Caco-2 (cell line): ENCODE measurements around the gene KRTCAP2. TPM values are rescaled to one million over a fixed set of nuclear protein-coding genes. Genes with fewer than 3 reads are reported as not detected.
"Not testable (repeated sequence)": the region's sequence is repeated elsewhere in the genome, so short reads cannot be mapped to it uniquely, and the experiment has no call there.

ENCODE experiments used
- BruUV-seq: library from RNA; stranded (reverse); fragments of 400-500 nt; replicated peaks from 2 replicates; lab custom pipeline; 2021; lab: Mats Ljungman, UMichigan
- CTCF ChIA-PET: fragments of 300-600 bp; sonication (Branson Sonifier 250); formaldehyde crosslinking; loops from one replicate; lab custom pipeline; 2022; ENCODE audit warnings: antibody characterized with exemption; lab: Charles Lee
- POLR2A ChIA-PET: fragments of 300-600 bp; sonication (Branson Sonifier 250); formaldehyde crosslinking; loops from one replicate; lab custom pipeline; 2022; ENCODE audit warnings: antibody characterized with exemption; lab: Charles Lee
- DNase-seq, 2 experiments: peaks; one replicate each; pipeline versions ENCODE4 v3.0.0 to v3.0.0-alpha.2; 2020 to 2022
- H3K27me3 ChIP-seq: replicated peaks from 2 replicates; pipeline ENCODE4 v1.6.0; 2011; ENCODE audit warnings: low read length; ENCODE audit not compliant: control insufficient read depth, insufficient read depth
- H3K36me3 ChIP-seq: 2 replicates; pipeline ENCODE4 v1.5.1; 2011; ENCODE audit warnings: low read length; ENCODE audit not compliant: control insufficient read depth, insufficient read depth
- H3K4me1 ChIP-seq: fragments of 250-450 bp; sonication (Bioruptor Pico); 2 replicates; pipeline ENCODE4 v1.5.1; 2020; ENCODE audit warnings: mild to moderate bottlenecking
- H3K4me3 ChIP-seq: 2 replicates; pipeline ENCODE4 v1.5.1; 2011; ENCODE audit warnings: low read depth, mild to moderate bottlenecking, control low read depth, low read length
- H3K9me3 ChIP-seq: fragments of 250-450 bp; sonication (Bioruptor Pico); 2 replicates; pipeline ENCODE4 v1.5.1; 2020; ENCODE audit warnings: mild to moderate bottlenecking, moderate library complexity
- H3K27ac Mint-ChIP-seq: one replicate; pipeline ENCODE4 v1.8.0; 2022; ENCODE audit warnings: mixed read lengths; ENCODE audit not compliant: unreplicated experiment
- H3K27me3 Mint-ChIP-seq: one replicate; pipeline ENCODE4 v1.8.0; 2022; ENCODE audit warnings: mixed read lengths; ENCODE audit not compliant: insufficient read depth, unreplicated experiment
- H3K36me3 Mint-ChIP-seq: one replicate; pipeline ENCODE4 v1.8.0; 2022; ENCODE audit warnings: mild to moderate bottlenecking, mixed read lengths; ENCODE audit not compliant: insufficient read depth, unreplicated experiment
- H3K4me1 Mint-ChIP-seq: one replicate; pipeline ENCODE4 v1.8.0; 2022; ENCODE audit warnings: low read depth, mixed read lengths; ENCODE audit not compliant: unreplicated experiment
- H3K4me3 Mint-ChIP-seq: one replicate; pipeline ENCODE4 v1.8.0; 2022; ENCODE audit warnings: mild to moderate bottlenecking, moderate library complexity, mixed read lengths; ENCODE audit not compliant: unreplicated experiment
- H3K9me3 Mint-ChIP-seq: one replicate; pipeline ENCODE4 v1.8.0; 2022; ENCODE audit warnings: mixed read lengths; ENCODE audit not compliant: unreplicated experiment
- CTCF ChIP-seq, 2 experiments: fragments of 200-600 bp in 1 of 2; IDR thresholded peaks; 1 replicate in 1 of 2; 2 replicates in 1 of 2; pipeline versions ENCODE4 v1.5.1 to v1.8.0; 2011 to 2022; ENCODE audit warnings: antibody characterized with exemption in 1 of 2, control low read depth in 1 of 2, inconsistent platforms in 1 of 2, low read depth in 1 of 2, low read length in 1 of 2, mild to moderate bottlenecking in 1 of 2, moderate library complexity in 1 of 2; ENCODE audit not compliant: insufficient read depth in 1 of 2, severe bottlenecking in 1 of 2, unreplicated experiment in 1 of 2
- intact Hi-C: fragments of 100-400 bp; cut with micrococcal nuclease; formaldehyde crosslinking; loops from one replicate; pipeline ENCODE4 v1.10.0; 2022; ENCODE audit not compliant: unreplicated experiment
- total RNA-seq: library from RNA; stranded (reverse); gene quantifications from 2 replicates; pipeline ENCODE4 v1.2.3, GENCODE V29; 2022

The KRTCAP2 gene
- total RNA-seq, 1 experiment from 2014 or later: 215 TPM

DNA sequence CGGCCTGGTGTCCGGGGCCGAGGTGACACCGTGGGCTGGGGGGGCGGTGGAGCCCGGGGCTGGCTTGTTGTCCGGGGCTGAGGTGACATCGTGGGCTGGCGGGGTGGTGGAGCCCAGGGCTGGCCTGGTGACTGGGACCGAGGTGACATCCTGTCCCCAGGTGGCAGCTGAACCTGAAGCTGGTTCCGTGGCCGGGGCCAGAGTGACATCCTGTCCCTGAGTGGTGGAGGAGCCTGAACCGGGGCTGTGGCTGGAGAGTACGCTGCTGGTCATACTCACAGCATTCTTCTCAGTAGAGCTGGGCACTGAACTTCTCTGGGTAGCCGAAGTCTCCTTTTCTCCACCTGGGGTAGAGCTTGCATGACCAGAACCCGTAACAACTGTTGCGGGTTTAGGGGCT lies 18.8 kb upstream of the KRTCAP2 start:
- H3K4me3 ChIP-seq: no peak overlapping the region
- H3K27me3 ChIP-seq: no peaks in the 10 kb centered on the region
- TF ChIP-seq CTCF (IDR thresholded peaks at IDR 0.05; ENCODE audit: insufficient read depth in 1 of 2, low read depth in 1 of 2, low read length in 1 of 2, severe bottlenecking in 1 of 2, unreplicated experiment in 1 of 2): no peak
- H3K36me3 ChIP-seq: no peaks in the 10 kb centered on the region
- peaks cover 19% of the 10 kb centered on the region for H3K4me1 Mint-ChIP-seq
- no peaks in the 10 kb centered on the region for H3K27me3 Mint-ChIP-seq
- intact Hi-C loops: loop anchor here (2.0 to 5.0 kb wide), 3 partner anchors 15 to 50 kb away; a partner anchor contains a TSS
- DNase-seq: peak in 1 of 2 experiments; percentile 36
- peaks cover 4% of the 10 kb centered on the region for H3K4me1 ChIP-seq
- POLR2A ChIA-PET: interaction anchor here (0.6 kb wide), 1 partner anchor 68 kb away, joined by 3 read pairs; no protein-coding TSS in a partner anchor
- CTCF ChIA-PET: interaction anchor here (1.0 to 4.9 kb wide), 3 partner anchors 15 to 19 kb away, joined by 3 to 77 read pairs (median 9); partner anchors contain the start of gene KRTCAP2
- H3K9me3 ChIP-seq: no peaks in the 10 kb centered on the region
- no peaks in the 10 kb centered on the region for H3K9me3 Mint-ChIP-seq
- H3K4me3 Mint-ChIP-seq: no peak overlapping the region
- peaks cover 30% of the 10 kb centered on the region for H3K36me3 Mint-ChIP-seq
- BruUV-seq: no TSS peak
- H3K27ac Mint-ChIP-seq: no peak overlapping the region

GRCh38 chr1:155189926-155190325 lies 16.8 kb upstream of the KRTCAP2 start:
- CTCF ChIA-PET, DNase-seq, H3K36me3 ChIP-seq, H3K4me3 ChIP-seq, H3K9me3 ChIP-seq, POLR2A ChIA-PET, H3K4me3 Mint-ChIP-seq, H3K27me3 ChIP-seq, BruUV-seq, H3K27ac Mint-ChIP-seq, H3K9me3 Mint-ChIP-seq, H3K27me3 Mint-ChIP-seq: not testable (repeated sequence)
- H3K4me1 ChIP-seq: peaks cover 20% of the 10 kb centered on the region
- Mint-ChIP-seq H3K36me3 (peaks cover 23% of the 10 kb centered on the region), H3K4me1 (peaks cover 27% of the 10 kb centered on the region)
- intact Hi-C loops: loop anchor here (5.0 kb wide), 2 partner anchors 37 to 52 kb away; a partner anchor contains a TSS

DNA sequence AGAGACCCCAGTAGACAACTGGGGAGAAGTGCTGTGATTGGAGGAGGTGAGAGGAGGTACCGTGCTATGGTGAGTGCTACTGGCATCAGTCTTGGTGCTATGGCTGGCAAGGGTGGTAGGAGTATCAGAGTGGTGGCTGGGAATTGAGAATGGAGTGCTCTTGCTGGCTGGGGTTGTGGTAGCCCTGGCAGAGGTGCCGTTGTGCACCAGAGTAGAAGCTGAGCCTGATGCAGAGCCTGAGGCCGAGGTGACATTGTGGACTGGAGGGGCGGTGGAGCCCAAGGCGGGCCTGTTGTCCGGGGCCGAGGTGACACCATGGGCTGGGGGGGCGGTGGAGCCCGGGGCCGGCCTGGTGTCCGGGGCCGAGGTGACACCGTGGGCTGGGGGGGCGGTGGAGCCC lies 15.2 kb upstream of the KRTCAP2 start:
- Mint-ChIP-seq H3K27me3 (no peaks in the 10 kb centered on the region), H3K9me3 (no peaks in the 10 kb centered on the region), H3K4me3 (peak overlapping the region; percentile 7), H3K36me3 (peaks cover 7% of the 10 kb centered on the region), H3K27ac (peak overlapping the region; percentile 66), H3K4me1 (peaks cover 18% of the 10 kb centered on the region)
- no peak for DNase-seq
- H3K27me3 ChIP-seq: no peaks in the 10 kb centered on the region
- peaks cover 21% of the 10 kb centered on the region for H3K4me1 ChIP-seq
- no TSS peak for BruUV-seq
- TF ChIP-seq CTCF (IDR thresholded peaks at IDR 0.05; ENCODE audit: insufficient read depth in 1 of 2, low read depth in 1 of 2, low read length in 1 of 2, severe bottlenecking in 1 of 2, unreplicated experiment in 1 of 2): no peak
- ChIA-PET POLR2A (no interaction called here), CTCF (no interaction called here)
- no peak overlapping the region for H3K4me3 ChIP-seq
- no peaks in the 10 kb centered on the region for H3K36me3 ChIP-seq
- H3K9me3 ChIP-seq: no peaks in the 10 kb centered on the region
- intact Hi-C loops: no loop called here
